SK-N-SH (cell line): Measurements from ENCODE around the gene ASTL. TPM values are rescaled to one million over a fixed set of nuclear protein-coding genes. Genes with fewer than 3 reads are reported as not detected.

Experiments used
- CTCF ChIA-PET: fragments of 300-600, 350-600 bp; formaldehyde crosslinking; extraction: SDS; loops from one replicate; lab custom pipeline; 2021; lab: Yijun Ruan, JAX
- POLR2A ChIA-PET: fragments of 350-600 bp; sonication (Branson Sonifier 250); formaldehyde crosslinking; extraction: SDS; loops from one replicate; lab custom pipeline; 2020; ENCODE audit warnings: antibody characterized with exemption, inconsistent platforms; lab: Yijun Ruan, JAX
- DNase-seq: peaks from one replicate; pipeline ENCODE4 v3.0.0; 2012
- H2AFZ ChIP-seq: fragments of 200-600 bp; sonication (generic); 2 replicates; pipeline ENCODE4 v1.8.1; 2016; ENCODE audit warnings: antibody characterized with exemption, mild to moderate bottlenecking, low read depth
- H3F3A ChIP-seq: fragments of 200-600 bp; sonication (generic); replicated peaks from 2 replicates; pipeline ENCODE3; 2016; ENCODE audit warnings: antibody characterized with exemption, mild to moderate bottlenecking; ENCODE audit not compliant: insufficient read depth
- H3K27ac ChIP-seq, 2 experiments: fragments of 200-500 bp in 1 of 2; fragments of 200-600 bp in 1 of 2; sonication (Bioruptor generic) in 1 of 2; sonication (generic), shearing (Covaris generic) in 1 of 2; 2 replicates each; pipeline versions ENCODE4 v1.5.1 to v1.6.1; 2014 to 2016; ENCODE audit warnings: low read depth in 2 of 2, inconsistent platforms in 1 of 2, low read length in 1 of 2, mild to moderate bottlenecking in 1 of 2, mixed read lengths in 1 of 2
- H3K27me3 ChIP-seq: fragments of 200-600 bp; sonication (generic), shearing (Covaris generic); 2 replicates; pipeline ENCODE4 v1.6.1; 2016; ENCODE audit warnings: mixed run types; ENCODE audit not compliant: insufficient read depth
- H3K36me3 ChIP-seq, 2 experiments: fragments of 200-500 bp in 1 of 2; fragments of 200-600 bp in 1 of 2; sonication (Bioruptor generic) in 1 of 2; sonication (generic) in 1 of 2; replicated peaks in 1 of 2; 2 replicates each; pipeline versions ENCODE3 to v1.5.1; 2014 to 2016; ENCODE audit warnings: low read length in 1 of 2, mild to moderate bottlenecking in 1 of 2; ENCODE audit not compliant: insufficient read depth in 2 of 2, control insufficient read depth in 1 of 2
- H3K4me1 ChIP-seq, 2 experiments: fragments of 200-500 bp in 1 of 2; fragments of 200-600 bp in 1 of 2; sonication (Bioruptor generic) in 1 of 2; sonication (generic), shearing (Covaris generic) in 1 of 2; 2 replicates each; pipeline versions ENCODE4 v1.5.1 to v1.6.1; 2014 to 2016; ENCODE audit warnings: low read depth in 1 of 2, low read length in 1 of 2, mixed run types in 1 of 2; ENCODE audit not compliant: insufficient read depth in 2 of 2, control insufficient read depth in 1 of 2
- H3K4me2 ChIP-seq: fragments of 200-600 bp; sonication (generic), shearing (Covaris generic); 2 replicates; pipeline ENCODE4 v1.6.1; 2017; ENCODE audit warnings: mixed run types
- H3K4me3 ChIP-seq, 2 experiments: fragments of 200-500 bp in 1 of 2; fragments of 200-600 bp in 1 of 2; sonication (Bioruptor generic) in 1 of 2; sonication (generic), shearing (Covaris generic) in 1 of 2; 2 replicates each; pipeline versions ENCODE4 v1.5.1 to v1.8.1; 2014 to 2016; ENCODE audit warnings: low read depth in 2 of 2, inconsistent platforms in 1 of 2, low read length in 1 of 2, mild to moderate bottlenecking in 1 of 2, mixed read lengths in 1 of 2, moderate library complexity in 1 of 2
- H3K79me2 ChIP-seq: fragments of 200-600 bp; sonication (generic); 2 replicates; pipeline ENCODE4 v1.8.1; 2017; ENCODE audit warnings: mild to moderate bottlenecking; ENCODE audit not compliant: insufficient read depth
- H3K9ac ChIP-seq: fragments of 200-600 bp; sonication (generic); 2 replicates; pipeline ENCODE4 v1.6.1; 2017; ENCODE audit warnings: mixed run types
- H3K9me2 ChIP-seq: fragments of 200-600 bp; sonication (generic); 2 replicates; pipeline ENCODE4 v1.6.1; 2017; ENCODE audit warnings: mixed run types
- H3K9me3 ChIP-seq: fragments of 200-600 bp; sonication (generic); 2 replicates; pipeline ENCODE4 v1.6.1; 2017; ENCODE audit warnings: mixed run types, mild to moderate bottlenecking, moderate library complexity
- H4K20me1 ChIP-seq: fragments of 200-600 bp; sonication (generic); 2 replicates; pipeline ENCODE4 v1.6.1; 2017; ENCODE audit warnings: mild to moderate bottlenecking, mixed run types; ENCODE audit not compliant: insufficient read depth
- GABPA ChIP-seq: IDR thresholded peaks from 2 replicates; pipeline ENCODE4 v1.4.0; 2012; ENCODE audit warnings: low read depth, mild to moderate bottlenecking
- GATA2 ChIP-seq: sonication (generic); formaldehyde crosslinking; IDR thresholded peaks from 2 replicates; pipeline ENCODE4 v1.5.0; 2020; ENCODE audit warnings: mild to moderate bottlenecking, missing genetic modification reagents
- JUND ChIP-seq: IDR thresholded peaks from 2 replicates; pipeline ENCODE4 v1.4.0; 2012
- MEF2A ChIP-seq: IDR thresholded peaks from 2 replicates; pipeline ENCODE4 v1.4.0; 2012; ENCODE audit warnings: low read depth, borderline replicate concordance
- MXI1 ChIP-seq: IDR thresholded peaks from 2 replicates; pipeline ENCODE4 v1.6.1; 2012; ENCODE audit warnings: mild to moderate bottlenecking, low read depth, low read length, improper control_type of control experiment
- RAD21 ChIP-seq: IDR thresholded peaks from 2 replicates; pipeline ENCODE4 v1.6.1; 2012; ENCODE audit warnings: mild to moderate bottlenecking, low read length
- RCOR1 ChIP-seq: fragments of 150-350 bp; IDR thresholded peaks from 2 replicates; pipeline ENCODE4 v1.6.1; 2017; ENCODE audit warnings: antibody characterized with exemption, low read length
- SIN3A ChIP-seq: IDR thresholded peaks from 2 replicates; pipeline ENCODE4 v1.6.1; 2012; ENCODE audit warnings: low read depth, mild to moderate bottlenecking, low read length, moderate library complexity, borderline replicate concordance
- SMC3 ChIP-seq: IDR thresholded peaks from 2 replicates; pipeline ENCODE4 v1.6.1; 2012; ENCODE audit warnings: low read depth, low read length, improper control_type of control experiment
- WGBS: methylation state at CpG from one replicate; pipeline ENCODE4 v1.1.6; 2017; ENCODE audit warnings: low lambda C conversion rate; 5-methylcytosine and 5-hydroxymethylcytosine counted together
- polyA plus RNA-seq, 3 experiments: library from polyadenylated mRNA; depleted of rRNA; stranded (reverse); fragments of >200 nt; gene quantifications; 2 replicates each; pipeline ENCODE4 v1.2.3, GENCODE V29; 2012
- TF ChIP-seq, protein P1 (sequence below): IDR thresholded peaks from 2 replicates; pipeline ENCODE4 v1.4.0; 2012; ENCODE audit warnings: low read depth
- TF ChIP-seq, protein P2 (sequence below): fragments of 200-600 bp; sonication (generic); IDR thresholded peaks from 2 replicates; pipeline ENCODE4 v1.6.1; 2017; ENCODE audit warnings: antibody characterized with exemption, mild to moderate bottlenecking, moderate library complexity
- TF ChIP-seq, protein P3 (sequence below): IDR thresholded peaks from 2 replicates; pipeline ENCODE4 v1.6.1; 2012; ENCODE audit warnings: mild to moderate bottlenecking, low read depth, low read length, moderate library complexity

ASTL gene
- polyA plus RNA-seq, 1 of the 3 experiments (the other 2 are of a cell fraction) = not detected

DNA sequence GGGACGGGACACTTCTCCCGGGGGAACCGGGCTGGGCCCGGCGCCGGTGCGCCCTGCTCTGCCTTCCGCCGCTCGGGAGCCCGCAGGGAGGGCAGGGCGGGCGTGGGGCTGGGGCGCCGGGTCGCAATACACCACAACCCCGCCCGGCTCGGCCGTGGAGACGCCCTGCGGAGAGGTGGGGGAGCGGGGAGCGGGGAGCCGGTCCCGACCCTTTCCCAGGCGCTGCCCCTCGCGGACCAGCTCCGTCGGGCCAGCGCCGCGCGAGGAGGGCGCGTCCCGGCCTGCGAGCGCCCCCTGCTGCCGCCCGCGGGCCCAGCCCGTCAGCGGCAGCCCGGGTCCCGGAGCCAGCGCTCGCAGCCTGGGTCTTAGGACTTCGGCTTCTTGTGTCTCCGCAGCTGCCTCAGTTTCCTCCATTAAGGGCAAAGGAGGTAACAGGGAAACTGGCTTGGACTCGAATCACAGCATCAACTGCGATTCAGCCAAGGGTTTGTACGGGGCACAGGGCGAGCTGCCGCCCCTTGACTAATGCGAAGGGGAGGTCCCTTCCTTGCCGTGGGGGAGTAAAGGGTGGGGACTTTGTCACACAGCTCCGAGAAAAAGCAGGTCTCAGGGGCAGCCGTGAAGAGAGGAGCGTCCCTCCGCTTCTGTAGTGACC is 21.3 kb downstream of the ASTL start:
- Histone ChIP-seq H3K4me1 (peaks cover 0 to 12% of the 10 kb centered on the region in 2 experiments; a peak in 1 of 4 replicates), H2AFZ (peak overlapping the region; percentile 59; the same call in 1 of the 2 replicates), H3K9ac (no peak overlapping the region), H3K79me2 (no peaks in the 10 kb centered on the region), H3K27ac (no peak overlapping the region), H3K4me2 (peak overlapping the region; percentile 78), H4K20me1 (no peaks in the 10 kb centered on the region), H3K27me3 (no peaks in the 10 kb centered on the region; the same call in 1 of the 2 replicates), H3K4me3 (peak overlapping the region; percentile 44 to 54; a peak in 3 of 4 replicates), H3K9me3 (no peaks in the 10 kb centered on the region), H3F3A (no peaks in the 10 kb centered on the region), H3K9me2 (no peaks in the 10 kb centered on the region), H3K36me3 (no peaks in the 10 kb centered on the region)
- ChIA-PET POLR2A (interaction anchor here (1.5 kb wide), 1 partner anchor 124 kb away, joined by 4 read pairs; no protein-coding TSS in a partner anchor), CTCF (interaction anchor here (0.6 to 8.0 kb wide), 45 partner anchors 9 to 395 kb away, joined by 3 to 101 read pairs (median 6); partner anchors contain the start of genes ANKRD36C, ASTL and DUSP2)
- DNase-seq = peak; percentile 97
- WGBS = 8% methylated on average over 13 of the region's 62 CpGs
- peak; percentile 93 for TF ChIP-seq SMC3
- TF ChIP-seq RAD21 = peak; percentile 74
- TF ChIP-seq, protein P1, sequence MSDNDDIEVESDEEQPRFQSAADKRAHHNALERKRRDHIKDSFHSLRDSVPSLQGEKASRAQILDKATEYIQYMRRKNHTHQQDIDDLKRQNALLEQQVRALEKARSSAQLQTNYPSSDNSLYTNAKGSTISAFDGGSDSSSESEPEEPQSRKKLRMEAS = no peak
- no peak for TF ChIP-seq JUND
- TF ChIP-seq, protein P2, sequence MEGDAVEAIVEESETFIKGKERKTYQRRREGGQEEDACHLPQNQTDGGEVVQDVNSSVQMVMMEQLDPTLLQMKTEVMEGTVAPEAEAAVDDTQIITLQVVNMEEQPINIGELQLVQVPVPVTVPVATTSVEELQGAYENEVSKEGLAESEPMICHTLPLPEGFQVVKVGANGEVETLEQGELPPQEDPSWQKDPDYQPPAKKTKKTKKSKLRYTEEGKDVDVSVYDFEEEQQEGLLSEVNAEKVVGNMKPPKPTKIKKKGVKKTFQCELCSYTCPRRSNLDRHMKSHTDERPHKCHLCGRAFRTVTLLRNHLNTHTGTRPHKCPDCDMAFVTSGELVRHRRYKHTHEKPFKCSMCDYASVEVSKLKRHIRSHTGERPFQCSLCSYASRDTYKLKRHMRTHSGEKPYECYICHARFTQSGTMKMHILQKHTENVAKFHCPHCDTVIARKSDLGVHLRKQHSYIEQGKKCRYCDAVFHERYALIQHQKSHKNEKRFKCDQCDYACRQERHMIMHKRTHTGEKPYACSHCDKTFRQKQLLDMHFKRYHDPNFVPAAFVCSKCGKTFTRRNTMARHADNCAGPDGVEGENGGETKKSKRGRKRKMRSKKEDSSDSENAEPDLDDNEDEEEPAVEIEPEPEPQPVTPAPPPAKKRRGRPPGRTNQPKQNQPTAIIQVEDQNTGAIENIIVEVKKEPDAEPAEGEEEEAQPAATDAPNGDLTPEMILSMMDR = peak; percentile 71
- TF ChIP-seq, protein P3, sequence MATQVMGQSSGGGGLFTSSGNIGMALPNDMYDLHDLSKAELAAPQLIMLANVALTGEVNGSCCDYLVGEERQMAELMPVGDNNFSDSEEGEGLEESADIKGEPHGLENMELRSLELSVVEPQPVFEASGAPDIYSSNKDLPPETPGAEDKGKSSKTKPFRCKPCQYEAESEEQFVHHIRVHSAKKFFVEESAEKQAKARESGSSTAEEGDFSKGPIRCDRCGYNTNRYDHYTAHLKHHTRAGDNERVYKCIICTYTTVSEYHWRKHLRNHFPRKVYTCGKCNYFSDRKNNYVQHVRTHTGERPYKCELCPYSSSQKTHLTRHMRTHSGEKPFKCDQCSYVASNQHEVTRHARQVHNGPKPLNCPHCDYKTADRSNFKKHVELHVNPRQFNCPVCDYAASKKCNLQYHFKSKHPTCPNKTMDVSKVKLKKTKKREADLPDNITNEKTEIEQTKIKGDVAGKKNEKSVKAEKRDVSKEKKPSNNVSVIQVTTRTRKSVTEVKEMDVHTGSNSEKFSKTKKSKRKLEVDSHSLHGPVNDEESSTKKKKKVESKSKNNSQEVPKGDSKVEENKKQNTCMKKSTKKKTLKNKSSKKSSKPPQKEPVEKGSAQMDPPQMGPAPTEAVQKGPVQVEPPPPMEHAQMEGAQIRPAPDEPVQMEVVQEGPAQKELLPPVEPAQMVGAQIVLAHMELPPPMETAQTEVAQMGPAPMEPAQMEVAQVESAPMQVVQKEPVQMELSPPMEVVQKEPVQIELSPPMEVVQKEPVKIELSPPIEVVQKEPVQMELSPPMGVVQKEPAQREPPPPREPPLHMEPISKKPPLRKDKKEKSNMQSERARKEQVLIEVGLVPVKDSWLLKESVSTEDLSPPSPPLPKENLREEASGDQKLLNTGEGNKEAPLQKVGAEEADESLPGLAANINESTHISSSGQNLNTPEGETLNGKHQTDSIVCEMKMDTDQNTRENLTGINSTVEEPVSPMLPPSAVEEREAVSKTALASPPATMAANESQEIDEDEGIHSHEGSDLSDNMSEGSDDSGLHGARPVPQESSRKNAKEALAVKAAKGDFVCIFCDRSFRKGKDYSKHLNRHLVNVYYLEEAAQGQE = no peak
- TF ChIP-seq GATA2 = no peak

DNA sequence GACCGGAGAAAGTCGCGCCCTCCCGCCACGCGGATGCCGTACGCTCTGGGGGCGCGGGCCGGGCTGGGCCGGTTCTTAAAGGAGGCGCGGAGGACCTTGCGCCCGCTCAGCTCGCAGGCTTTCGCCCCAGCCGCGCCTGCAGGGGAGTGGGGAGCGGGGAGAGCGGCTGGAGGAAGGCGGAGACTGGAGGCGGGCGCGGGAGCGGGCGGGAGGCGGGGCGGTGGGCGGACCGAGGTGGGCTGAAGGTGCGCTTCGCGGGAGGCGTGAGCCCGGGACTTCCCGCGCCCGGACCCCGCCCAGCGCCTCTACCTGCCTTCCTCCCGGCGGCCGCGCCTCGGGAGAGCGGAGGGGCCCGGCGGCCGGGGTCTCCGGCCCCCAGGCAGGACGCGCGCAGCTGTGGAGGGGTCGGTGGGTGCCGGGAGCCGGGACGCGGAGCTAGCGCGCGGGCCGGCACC is 21.9 kb downstream of the ASTL start, which contains the start of gene ADRA2B:
Gene ADRA2B (minus strand): TSS at position 148 of the 455 bp plus-strand sequence. CDS start 422 bp downstream, outside the sequence.
- peak within 1 kb of the TSS; percentile 78 for H3K4me2 ChIP-seq
- peak within 1 kb of the TSS; percentile 44 to 54; a peak in 3 of 4 replicates for H3K4me3 ChIP-seq
- 30% methylated on average over 27 of the region's 64 CpGs for WGBS
- H3K9ac ChIP-seq = no peak within 1 kb of the TSS
- H4K20me1 ChIP-seq = no peaks in the 10 kb centered on the region
- H2AFZ ChIP-seq = peak within 1 kb of the TSS; percentile 59; the same call in 1 of the 2 replicates
- H3F3A ChIP-seq = no peaks in the 10 kb centered on the region
- H3K9me3 ChIP-seq = no peaks in the 10 kb centered on the region
- H3K36me3 ChIP-seq = no peaks in the 10 kb centered on the region
- H3K79me2 ChIP-seq = no peaks in the 10 kb centered on the region
- H3K27me3 ChIP-seq = no peaks in the 10 kb centered on the region; the same call in 1 of the 2 replicates
- H3K9me2 ChIP-seq = no peaks in the 10 kb centered on the region
- no peak within 1 kb of the TSS for H3K27ac ChIP-seq
- CTCF ChIA-PET = interaction anchor here (0.6 to 8.0 kb wide), 41 partner anchors 8 to 396 kb away, joined by 3 to 101 read pairs (median 7); partner anchors contain the start of genes ANKRD36C, ASTL and DUSP2
- H3K4me1 ChIP-seq = peaks cover 0 to 12% of the 10 kb centered on the region in 2 experiments; a peak in 1 of 4 replicates
- POLR2A ChIA-PET = no interaction called here
- peak; percentile 82 for DNase-seq
- TF ChIP-seq JUND = no peak
- no peak for TF ChIP-seq GABPA
- TF ChIP-seq RCOR1 = no peak
- TF ChIP-seq MXI1 = no peak
- TF ChIP-seq MEF2A = no peak
- TF ChIP-seq, protein P3 = no peak
- TF ChIP-seq, protein P2 = no peak
- no peak for TF ChIP-seq SIN3A
